HepG2 (cell line): ENCODE data around the gene JAK2. TPM values are rescaled to one million over a fixed set of nuclear protein-coding genes. Genes with fewer than 3 reads are reported as not detected.

Experiments used
- AKAP8 ChIP-seq: sonication (generic); formaldehyde crosslinking; IDR thresholded peaks from 2 replicates; pipeline ENCODE4 v1.5.1; 2020; ENCODE audit warnings: mild to moderate bottlenecking, missing genetic modification reagents
- DMAP1 ChIP-seq: IDR thresholded peaks from 2 replicates; pipeline ENCODE4 v1.6.1; 2016
- DMTF1 ChIP-seq: sonication (generic); formaldehyde crosslinking; IDR thresholded peaks from 2 replicates; pipeline ENCODE4 v1.4.0; 2020; ENCODE audit warnings: mild to moderate bottlenecking, missing genetic modification reagents
- EP300 ChIP-seq, 3 experiments: sonication (generic) in 1 of 3; formaldehyde crosslinking in 1 of 3; IDR thresholded peaks; 2 replicates each; pipeline versions ENCODE4 v1.5.1 to v1.6.1; 2011 to 2020; ENCODE audit warnings: low read depth in 2 of 3, low read length in 2 of 3, borderline replicate concordance in 1 of 3, improper control_type of control experiment in 1 of 3, mild to moderate bottlenecking in 1 of 3, missing genetic modification reagents in 1 of 3, moderate library complexity in 1 of 3
- IKZF1 ChIP-seq: fragments of 450-650 bp; IDR thresholded peaks from 2 replicates; pipeline ENCODE4 v1.7.1; 2016
- KDM1A ChIP-seq: IDR thresholded peaks from 2 replicates; pipeline ENCODE4 v1.6.1; 2016; ENCODE audit warnings: missing compliant biosample characterization
- KLF15 ChIP-seq: sonication (generic); formaldehyde crosslinking; IDR thresholded peaks from 2 replicates; pipeline ENCODE4 v1.8.1; 2023; ENCODE audit warnings: borderline replicate concordance, mild to moderate bottlenecking, inconsistent platforms, missing genetic modification reagents, mixed read lengths
- MEIS2 ChIP-seq: sonication (generic); formaldehyde crosslinking; IDR thresholded peaks from 2 replicates; pipeline ENCODE4 v1.9.0; 2021; ENCODE audit warnings: mild to moderate bottlenecking, missing genetic modification reagents
- RFX3 ChIP-seq: IDR thresholded peaks from 2 replicates; pipeline ENCODE4 v1.6.1; 2016; ENCODE audit warnings: missing biosample characterization, missing genetic modification reagents
- RFXAP ChIP-seq: sonication (generic); formaldehyde crosslinking; IDR thresholded peaks from 2 replicates; pipeline ENCODE4 v1.4.0; 2020; ENCODE audit warnings: missing genetic modification reagents, borderline replicate concordance
- SMAD1 ChIP-seq: sonication (generic); formaldehyde crosslinking; IDR thresholded peaks from 2 replicates; pipeline ENCODE4 v1.4.0; 2020; ENCODE audit warnings: missing genetic modification reagents, low read depth, mild to moderate bottlenecking, borderline replicate concordance
- SRSF1 ChIP-seq: fragments of 200-400 bp; formaldehyde crosslinking; optimal IDR thresholded peaks from 2 replicates; pipeline ENCODE3; 2017; ENCODE audit warnings: mild to moderate bottlenecking, low read depth, low read length, moderate library complexity
- TMF1 ChIP-seq: sonication (generic); formaldehyde crosslinking; IDR thresholded peaks from 2 replicates; pipeline ENCODE4 v1.8.1; 2022; ENCODE audit warnings: low read depth, missing genetic modification reagents
- ZNF282 ChIP-seq: fragments of 450-650 bp; IDR thresholded peaks from 2 replicates; pipeline ENCODE4 v1.6.1; 2018; ENCODE audit not compliant: partially characterized antibody
- ZNF333 ChIP-seq: sonication (generic); formaldehyde crosslinking; IDR thresholded peaks from 2 replicates; pipeline ENCODE4 v1.4.0; 2020; ENCODE audit warnings: mild to moderate bottlenecking, missing genetic modification reagents, borderline replicate concordance
- ZNF75D ChIP-seq: sonication (generic); formaldehyde crosslinking; IDR thresholded peaks from 2 replicates; pipeline ENCODE4 v1.8.1; 2023; ENCODE audit warnings: missing genetic modification reagents, mild to moderate bottlenecking, borderline replicate concordance
- polyA plus RNA-seq, 8 experiments: library from polyadenylated mRNA; depleted of rRNA in 3 of 8; stranded (reverse) in 7 of 8; unstranded in 1 of 8; fragments of >200 nt; fragmentation: Illumina TruSeq in 4 of 8; extraction: Trizol in 4 of 8; gene quantifications; 2 replicates each; pipeline versions ENCODE4 v1.2.1 to v1.2.3, GENCODE V29; 2011 to 2016; ENCODE audit warnings: low read depth in 4 of 8, missing spikeins in 1 of 8, mixed read lengths in 1 of 8; ENCODE audit not compliant: insufficient read depth in 1 of 8
- total RNA-seq, 5 experiments: library from RNA; depleted of rRNA; stranded (reverse); fragments of >200 nt; fragmentation: Illumina TruSeq; extraction: Trizol; gene quantifications; 2 replicates each; pipeline ENCODE4 v1.2.3, GENCODE V29; 2016; ENCODE audit warnings: low read depth in 1 of 5
- TF ChIP-seq, protein P1 (sequence below): sonication (generic); formaldehyde crosslinking; IDR thresholded peaks from 2 replicates; pipeline ENCODE4 v1.5.0; 2020; ENCODE audit warnings: missing genetic modification reagents
- TF ChIP-seq, protein P2 (sequence below): sonication (generic); formaldehyde crosslinking; IDR thresholded peaks from 2 replicates; pipeline ENCODE4 v1.5.1; 2020; ENCODE audit warnings: missing genetic modification reagents, mild to moderate bottlenecking, borderline replicate concordance
- TF ChIP-seq, protein P3 (sequence below): sonication (generic); formaldehyde crosslinking; IDR thresholded peaks from 2 replicates; pipeline ENCODE4 v1.4.0; 2020; ENCODE audit warnings: missing genetic modification reagents
- TF ChIP-seq, protein P4 (sequence below): sonication (generic); formaldehyde crosslinking; IDR thresholded peaks from 2 replicates; pipeline ENCODE4 v1.8.0; 2022; ENCODE audit warnings: mild to moderate bottlenecking, missing genetic modification reagents, moderate library complexity

JAK2 gene
- total and polyA plus RNA-seq, 2 of the 13 experiments (the other 11 are each of a cell fraction or from before 2014, with no cell fraction given), result 1.1 to 4.1 TPM

DNA sequence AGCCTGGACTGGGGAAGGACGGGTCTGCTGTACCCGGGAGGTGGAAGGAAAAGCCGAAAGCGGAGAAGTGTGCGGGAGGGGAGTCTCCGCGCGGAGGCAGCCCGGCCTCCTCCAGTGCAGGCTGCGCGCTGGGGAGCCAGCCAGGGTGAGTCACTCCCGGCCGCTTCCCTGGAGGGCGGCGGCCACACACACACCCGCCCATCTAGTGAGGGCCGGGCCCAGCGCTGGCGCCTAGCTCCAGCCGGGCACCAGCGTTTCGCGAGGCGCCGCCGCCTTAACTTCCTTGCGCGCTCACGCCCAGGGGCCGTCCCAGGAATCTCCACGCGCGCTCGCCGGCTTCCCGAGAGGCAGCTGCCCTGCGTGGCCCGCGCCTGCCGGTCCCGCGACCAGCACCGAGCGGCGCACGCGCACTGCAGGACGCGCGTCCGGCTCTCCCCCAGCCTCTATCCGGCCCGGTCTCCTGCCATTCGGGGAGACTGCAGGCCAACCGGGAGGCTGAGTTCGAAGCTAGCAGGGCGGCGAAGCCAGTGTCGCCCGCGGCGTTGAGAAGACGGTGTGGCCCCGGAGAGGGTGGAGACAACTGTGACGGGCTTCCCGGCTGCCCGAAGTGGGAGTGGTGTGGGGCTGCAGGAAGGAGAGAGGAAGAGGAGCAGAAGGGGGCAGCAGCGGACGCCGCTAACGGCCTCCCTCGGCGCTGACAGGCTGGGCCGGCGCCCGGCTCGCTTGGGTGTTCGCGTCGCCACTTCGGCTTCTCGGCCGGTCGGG is at the start of gene JAK2 (continued):
- TF ChIP-seq KLF15 (CRISPR knock-in tag) (no peak; the same call in 1 of the 2 replicates), DMAP1 (CRISPR knock-in tag) (no peak; the same call in none of the 2 replicates), IKZF1 (no peak), ZNF333 (CRISPR knock-in tag) (peak; percentile 95), AKAP8 (peak; percentile 68; the same call in 1 of the 2 replicates), SMAD1 (CRISPR knock-in tag) (0 out of 2 replicates have a peak, but pooled peaks have one; percentile 21), ZNF282 (no peak), SRSF1 (no peak), DMTF1 (no peak), RFX3 (CRISPR knock-in tag) (no peak), MEIS2 (CRISPR knock-in tag) (peak; percentile 77; the same call in 1 of the 2 replicates), EP300 (IDR thresholded peaks at IDR 0.05; ENCODE audit: low read depth in 2 of 2, low read length in 2 of 2) (no peak), EP300 (CRISPR knock-in tag; IDR thresholded peaks at IDR 0.05; ENCODE audit: borderline replicate concordance) (no peak), TMF1 (CRISPR knock-in tag) (no peak), ZNF75D (CRISPR knock-in tag) (no peak), KDM1A (CRISPR knock-in tag) (peak; percentile 10; the same call in 1 of the 2 replicates), RFXAP (CRISPR knock-in tag) (peak; percentile 87)
- TF ChIP-seq, protein P1, sequence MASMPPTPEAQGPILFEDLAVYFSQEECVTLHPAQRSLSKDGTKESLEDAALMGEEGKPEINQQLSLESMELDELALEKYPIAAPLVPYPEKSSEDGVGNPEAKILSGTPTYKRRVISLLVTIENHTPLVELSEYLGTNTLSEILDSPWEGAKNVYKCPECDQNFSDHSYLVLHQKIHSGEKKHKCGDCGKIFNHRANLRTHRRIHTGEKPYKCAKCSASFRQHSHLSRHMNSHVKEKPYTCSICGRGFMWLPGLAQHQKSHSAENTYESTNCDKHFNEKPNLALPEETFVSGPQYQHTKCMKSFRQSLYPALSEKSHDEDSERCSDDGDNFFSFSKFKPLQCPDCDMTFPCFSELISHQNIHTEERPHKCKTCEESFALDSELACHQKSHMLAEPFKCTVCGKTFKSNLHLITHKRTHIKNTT (CRISPR knock-in tag), result no peak
- TF ChIP-seq, protein P2, sequence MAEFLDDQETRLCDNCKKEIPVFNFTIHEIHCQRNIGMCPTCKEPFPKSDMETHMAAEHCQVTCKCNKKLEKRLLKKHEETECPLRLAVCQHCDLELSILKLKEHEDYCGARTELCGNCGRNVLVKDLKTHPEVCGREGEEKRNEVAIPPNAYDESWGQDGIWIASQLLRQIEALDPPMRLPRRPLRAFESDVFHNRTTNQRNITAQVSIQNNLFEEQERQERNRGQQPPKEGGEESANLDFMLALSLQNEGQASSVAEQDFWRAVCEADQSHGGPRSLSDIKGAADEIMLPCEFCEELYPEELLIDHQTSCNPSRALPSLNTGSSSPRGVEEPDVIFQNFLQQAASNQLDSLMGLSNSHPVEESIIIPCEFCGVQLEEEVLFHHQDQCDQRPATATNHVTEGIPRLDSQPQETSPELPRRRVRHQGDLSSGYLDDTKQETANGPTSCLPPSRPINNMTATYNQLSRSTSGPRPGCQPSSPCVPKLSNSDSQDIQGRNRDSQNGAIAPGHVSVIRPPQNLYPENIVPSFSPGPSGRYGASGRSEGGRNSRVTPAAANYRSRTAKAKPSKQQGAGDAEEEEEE, result no peak
- TF ChIP-seq, protein P3, sequence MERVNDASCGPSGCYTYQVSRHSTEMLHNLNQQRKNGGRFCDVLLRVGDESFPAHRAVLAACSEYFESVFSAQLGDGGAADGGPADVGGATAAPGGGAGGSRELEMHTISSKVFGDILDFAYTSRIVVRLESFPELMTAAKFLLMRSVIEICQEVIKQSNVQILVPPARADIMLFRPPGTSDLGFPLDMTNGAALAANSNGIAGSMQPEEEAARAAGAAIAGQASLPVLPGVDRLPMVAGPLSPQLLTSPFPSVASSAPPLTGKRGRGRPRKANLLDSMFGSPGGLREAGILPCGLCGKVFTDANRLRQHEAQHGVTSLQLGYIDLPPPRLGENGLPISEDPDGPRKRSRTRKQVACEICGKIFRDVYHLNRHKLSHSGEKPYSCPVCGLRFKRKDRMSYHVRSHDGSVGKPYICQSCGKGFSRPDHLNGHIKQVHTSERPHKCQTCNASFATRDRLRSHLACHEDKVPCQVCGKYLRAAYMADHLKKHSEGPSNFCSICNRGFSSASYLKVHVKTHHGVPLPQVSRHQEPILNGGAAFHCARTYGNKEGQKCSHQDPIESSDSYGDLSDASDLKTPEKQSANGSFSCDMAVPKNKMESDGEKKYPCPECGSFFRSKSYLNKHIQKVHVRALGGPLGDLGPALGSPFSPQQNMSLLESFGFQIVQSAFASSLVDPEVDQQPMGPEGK (CRISPR knock-in tag), result peak; percentile 13
- TF ChIP-seq, protein P4, sequence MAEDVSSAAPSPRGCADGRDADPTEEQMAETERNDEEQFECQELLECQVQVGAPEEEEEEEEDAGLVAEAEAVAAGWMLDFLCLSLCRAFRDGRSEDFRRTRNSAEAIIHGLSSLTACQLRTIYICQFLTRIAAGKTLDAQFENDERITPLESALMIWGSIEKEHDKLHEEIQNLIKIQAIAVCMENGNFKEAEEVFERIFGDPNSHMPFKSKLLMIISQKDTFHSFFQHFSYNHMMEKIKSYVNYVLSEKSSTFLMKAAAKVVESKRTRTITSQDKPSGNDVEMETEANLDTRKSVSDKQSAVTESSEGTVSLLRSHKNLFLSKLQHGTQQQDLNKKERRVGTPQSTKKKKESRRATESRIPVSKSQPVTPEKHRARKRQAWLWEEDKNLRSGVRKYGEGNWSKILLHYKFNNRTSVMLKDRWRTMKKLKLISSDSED (CRISPR knock-in tag), result no peak
